KMS-11 (cell line): Measurements from ENCODE around the gene LEKR1.

Experiments
- H2AFZ ChIP-seq: fragments of 200-600 bp; sonication (generic); 2 replicates; pipeline ENCODE4 v1.6.1; 2016; ENCODE audit warnings: antibody characterized with exemption, mixed run types, low read depth
- H3K27ac ChIP-seq: fragments of 200-600 bp; sonication (generic); 2 replicates; pipeline ENCODE4 v1.6.1; 2016; ENCODE audit warnings: mild to moderate bottlenecking, mixed run types
- H3K27me3 ChIP-seq: fragments of 200-600 bp; sonication (generic); 2 replicates; pipeline ENCODE4 v1.6.1; 2017; ENCODE audit warnings: mild to moderate bottlenecking, low read depth, mixed run types, moderate library complexity; ENCODE audit not compliant: insufficient read depth
- H3K36me3 ChIP-seq: fragments of 200-600 bp; sonication (generic); 2 replicates; pipeline ENCODE4 v1.6.1; 2017; ENCODE audit warnings: mild to moderate bottlenecking, mixed run types; ENCODE audit not compliant: insufficient read depth
- H3K4me1 ChIP-seq: fragments of 200-600 bp; sonication (generic); 2 replicates; pipeline ENCODE4 v1.6.1; 2016; ENCODE audit warnings: mild to moderate bottlenecking, low read depth, mixed run types; ENCODE audit not compliant: poor library complexity, severe bottlenecking
- H3K4me2 ChIP-seq: fragments of 200-600 bp; sonication (generic); 2 replicates; pipeline ENCODE4 v1.7.0; 2016; ENCODE audit warnings: mild to moderate bottlenecking, mixed run types
- H3K4me3 ChIP-seq: fragments of 200-600 bp; sonication (generic); IDR thresholded peaks from 2 replicates; pipeline ENCODE4 v1.6.1; 2017; ENCODE audit warnings: low read depth, low read length, mixed read lengths; ENCODE audit not compliant: insufficient read depth
- H3K79me2 ChIP-seq: fragments of 200-600 bp; sonication (generic); 2 replicates; pipeline ENCODE4 v1.6.1; 2016; ENCODE audit warnings: low read depth, mixed run types; ENCODE audit not compliant: insufficient read depth
- H3K9ac ChIP-seq: fragments of 200-600 bp; sonication (generic); 2 replicates; pipeline ENCODE4 v1.6.1; 2016; ENCODE audit warnings: mild to moderate bottlenecking, mixed run types
- H4K20me1 ChIP-seq: fragments of 200-600 bp; sonication (generic); 2 replicates; pipeline ENCODE4 v1.6.1; 2016; ENCODE audit warnings: mild to moderate bottlenecking, mixed run types; ENCODE audit not compliant: insufficient read depth
- CTCF ChIP-seq: fragments of 200-600 bp; sonication (generic); conservative IDR thresholded peaks from 2 replicates; pipeline ENCODE4 v1.6.1; 2017; ENCODE audit warnings: low read depth, mild to moderate bottlenecking, antibody characterized with exemption, low read length, moderate library complexity, mixed read lengths

The LEKR1 gene

DNA sequence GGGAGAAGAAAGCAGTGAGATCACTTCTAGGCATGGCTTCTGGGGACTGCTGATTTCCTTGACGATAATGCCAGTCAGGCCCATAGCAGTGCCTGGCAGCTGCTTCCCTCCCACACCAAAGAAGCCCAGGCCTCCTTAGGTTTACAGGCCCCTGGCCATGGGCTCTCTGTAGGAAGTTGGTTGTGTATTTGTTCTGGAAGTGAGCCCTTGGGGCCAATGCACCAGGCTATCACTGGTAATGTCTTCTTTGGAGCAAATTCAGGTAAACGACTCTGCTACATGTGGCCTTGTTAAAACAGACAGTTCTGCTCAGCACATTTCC lies 244.5 kb downstream of the LEKR1 start:
- Histone ChIP-seq H3K36me3 (no peaks in the 10 kb centered on the region), H3K4me1 (peaks cover 35% of the 10 kb centered on the region), H3K27ac (no peak overlapping the region), H3K4me2 (no peak overlapping the region), H3K4me3 (no peak overlapping the region), H3K27me3 (no peaks in the 10 kb centered on the region), H3K79me2 (no peaks in the 10 kb centered on the region), H4K20me1 (no peaks in the 10 kb centered on the region), H3K9ac (no peak overlapping the region), H2AFZ (no peak overlapping the region)
- TF ChIP-seq CTCF, result no peak

- no peak overlapping the region for H2AFZ ChIP-seq
- H3K36me3 ChIP-seq, result no peaks in the 10 kb centered on the region
- no peak overlapping the region for H3K4me3 ChIP-seq
- no peaks in the 10 kb centered on the region for H4K20me1 ChIP-seq
- H3K27ac ChIP-seq, result no peak overlapping the region
- no peak for TF ChIP-seq CTCF
- no peak overlapping the region for H3K4me2 ChIP-seq
- no peak overlapping the region for H3K9ac ChIP-seq
- peaks cover 24% of the 10 kb centered on the region for H3K4me1 ChIP-seq
- no peaks in the 10 kb centered on the region for H3K79me2 ChIP-seq
- H3K27me3 ChIP-seq, result no peaks in the 10 kb centered on the region
Measured at GRCh38 chr3:157071744-157072525, 245.8 kb downstream of the LEKR1 start.

DNA sequence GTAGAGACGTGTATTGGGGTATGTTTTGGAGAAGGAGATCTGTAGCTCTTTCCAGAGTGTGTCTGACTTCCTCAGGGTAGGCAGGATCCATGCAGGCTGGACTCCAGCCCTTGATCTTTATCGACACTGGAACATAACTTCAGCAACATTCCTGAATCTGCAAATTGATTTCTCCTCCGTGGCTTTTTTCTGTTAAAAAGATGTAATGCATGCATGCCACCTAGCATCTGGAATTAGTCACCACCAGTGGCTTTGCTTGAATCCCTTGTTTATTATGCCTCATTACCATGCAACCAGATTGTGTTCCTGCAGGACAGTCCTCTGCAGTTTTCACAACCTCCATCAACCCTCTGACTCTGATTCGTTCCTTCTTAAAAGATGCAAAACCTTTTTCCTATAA lies 247.7 kb downstream of the LEKR1 start:
- TF ChIP-seq CTCF, result no peak
- no peaks in the 10 kb centered on the region for H3K79me2 ChIP-seq
- no peaks in the 10 kb centered on the region for H3K27me3 ChIP-seq
- no peaks in the 10 kb centered on the region for H3K36me3 ChIP-seq
- no peak overlapping the region for H3K27ac ChIP-seq
- H3K4me2 ChIP-seq, result no peak overlapping the region
- no peak overlapping the region for H3K4me3 ChIP-seq
- H3K4me1 ChIP-seq, result peaks cover 12% of the 10 kb centered on the region
- no peak overlapping the region for H3K9ac ChIP-seq
- no peaks in the 10 kb centered on the region for H4K20me1 ChIP-seq
- H2AFZ ChIP-seq, result no peak overlapping the region

DNA sequence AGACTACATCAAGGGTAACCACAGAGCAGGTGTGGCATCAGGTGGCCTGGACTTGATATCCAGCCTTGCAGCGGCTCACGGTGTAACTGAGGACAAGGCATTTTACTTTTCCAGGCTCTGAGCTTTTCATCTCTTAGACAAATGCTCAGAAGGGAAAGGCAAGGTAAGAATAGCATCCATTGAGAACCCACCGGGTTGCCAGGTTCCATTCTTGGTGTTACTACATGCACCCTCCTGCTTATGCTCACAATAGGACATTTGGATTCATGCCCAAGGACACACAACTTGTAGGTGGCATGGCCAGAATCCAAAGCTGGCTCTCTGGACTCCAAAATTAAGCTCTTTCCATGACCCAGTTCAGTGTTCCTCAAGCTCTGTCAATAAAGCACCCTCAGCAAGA lies 248.3 kb downstream of the LEKR1 start:
- Histone ChIP-seq H3K9ac (no peak overlapping the region), H3K79me2 (no peaks in the 10 kb centered on the region), H3K4me2 (no peak overlapping the region), H3K27me3 (no peaks in the 10 kb centered on the region), H4K20me1 (no peaks in the 10 kb centered on the region), H2AFZ (no peak overlapping the region), H3K27ac (no peak overlapping the region), H3K4me3 (no peak overlapping the region), H3K4me1 (peaks cover 12% of the 10 kb centered on the region), H3K36me3 (no peaks in the 10 kb centered on the region)
- TF ChIP-seq CTCF, result no peak
